Osteoblast (primary cell): ENCODE results near the gene GRB10. TPM values are rescaled to one million over a fixed set of nuclear protein-coding genes. Genes with fewer than 3 reads are reported as not detected.
"Not testable (repeated sequence)": the region's sequence is repeated elsewhere in the genome, so short reads cannot be mapped to it uniquely, and the experiment has no call there.

Experiments used
- DNase-seq: peaks from one replicate; pipeline ENCODE4 v3.0.0; 2011; ENCODE audit warnings: low spot score, mixed read lengths; ENCODE audit not compliant: insufficient read length; ENCODE audit errors: missing footprints
- H2AFZ ChIP-seq: 2 replicates; pipeline ENCODE4 v1.6.0; 2011; ENCODE audit warnings: mild to moderate bottlenecking, low read length
- H3K27ac ChIP-seq: 2 replicates; pipeline ENCODE4 v1.5.1; 2011; ENCODE audit warnings: mild to moderate bottlenecking, low read depth, low read length, moderate library complexity
- H3K27me3 ChIP-seq: 2 replicates; pipeline ENCODE4 v1.6.0; 2012; ENCODE audit warnings: mild to moderate bottlenecking, control low read depth, inconsistent platforms, low read length, moderate library complexity; ENCODE audit not compliant: insufficient read depth
- H3K36me3 ChIP-seq: 2 replicates; pipeline ENCODE4 v1.5.1; 2011; ENCODE audit warnings: mild to moderate bottlenecking, low read length, control low read depth, moderate library complexity; ENCODE audit not compliant: insufficient read depth
- H3K4me1 ChIP-seq: 2 replicates; pipeline ENCODE4 v1.5.1; 2011; ENCODE audit warnings: mild to moderate bottlenecking, low read length, control low read depth, moderate library complexity; ENCODE audit not compliant: insufficient read depth
- H3K4me2 ChIP-seq: 2 replicates; pipeline ENCODE4 v1.6.0; 2011; ENCODE audit warnings: mild to moderate bottlenecking, low read length; ENCODE audit not compliant: insufficient read depth
- H3K4me3 ChIP-seq: fragments of 200-600 bp; sonication (generic); 3 replicates; pipeline ENCODE4 v1.5.1; 2012; ENCODE audit warnings: mild to moderate bottlenecking, low read length, inconsistent platforms; ENCODE audit not compliant: insufficient read depth
- H3K79me2 ChIP-seq: 2 replicates; pipeline ENCODE4 v1.6.0; 2012; ENCODE audit warnings: mild to moderate bottlenecking, low read length, control low read depth, inconsistent platforms; ENCODE audit not compliant: insufficient read depth
- H3K9me3 ChIP-seq: 2 replicates; pipeline ENCODE4 v1.5.1; 2011; ENCODE audit warnings: low read depth, low read length, control low read depth
- H4K20me1 ChIP-seq: 2 replicates; pipeline ENCODE4 v1.6.0; 2012; ENCODE audit warnings: mild to moderate bottlenecking, low read length, control low read depth; ENCODE audit not compliant: insufficient read depth
- total RNA-seq: library from RNA; depleted of rRNA; stranded (reverse); fragments of >200 nt; gene quantifications from 2 replicates; pipeline ENCODE4 v1.2.3, GENCODE V29; 2012
- TF ChIP-seq, protein P1 (sequence below): IDR thresholded peaks from 2 replicates; pipeline ENCODE4 v1.5.1; 2011; ENCODE audit warnings: mild to moderate bottlenecking, low read depth, low read length, moderate library complexity; ENCODE audit errors: extremely low read depth

The GRB10 gene
- total RNA-seq, 1 donor = 62.6 TPM

DNA sequence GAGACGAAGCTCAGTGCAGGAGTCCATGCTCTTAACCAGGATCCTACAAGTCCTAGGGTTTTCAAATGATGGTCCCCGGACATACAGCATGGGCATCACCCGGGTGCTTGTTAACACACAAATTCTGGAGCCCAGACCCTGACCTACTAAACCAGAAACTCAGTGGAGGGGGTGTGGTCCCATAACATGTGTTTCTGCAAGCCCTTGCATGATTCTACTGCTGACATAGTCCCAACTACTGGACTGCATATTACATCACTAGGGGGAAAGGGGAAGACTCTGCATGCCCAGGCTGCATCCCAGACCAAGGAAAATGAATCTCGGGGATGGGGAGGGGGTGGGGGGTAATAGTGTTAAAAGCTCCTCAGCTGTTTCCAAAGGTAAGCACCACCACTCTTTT, 40.3 kb downstream of the GRB10 start:
- no peaks in the 10 kb centered on the region for H3K4me1 ChIP-seq
- H3K9me3 ChIP-seq = no peaks in the 10 kb centered on the region
- no peak for DNase-seq
- H2AFZ ChIP-seq = no peak overlapping the region
- no peak overlapping the region for H3K27ac ChIP-seq
- H3K4me2 ChIP-seq = no peak overlapping the region
- peaks cover 88% of the 10 kb centered on the region for H3K79me2 ChIP-seq
- H3K36me3 ChIP-seq = peaks cover 11% of the 10 kb centered on the region
- peaks cover 32% of the 10 kb centered on the region for H4K20me1 ChIP-seq
- H3K4me3 ChIP-seq = no peak overlapping the region
- no peaks in the 10 kb centered on the region for H3K27me3 ChIP-seq
- TF ChIP-seq, protein P1, sequence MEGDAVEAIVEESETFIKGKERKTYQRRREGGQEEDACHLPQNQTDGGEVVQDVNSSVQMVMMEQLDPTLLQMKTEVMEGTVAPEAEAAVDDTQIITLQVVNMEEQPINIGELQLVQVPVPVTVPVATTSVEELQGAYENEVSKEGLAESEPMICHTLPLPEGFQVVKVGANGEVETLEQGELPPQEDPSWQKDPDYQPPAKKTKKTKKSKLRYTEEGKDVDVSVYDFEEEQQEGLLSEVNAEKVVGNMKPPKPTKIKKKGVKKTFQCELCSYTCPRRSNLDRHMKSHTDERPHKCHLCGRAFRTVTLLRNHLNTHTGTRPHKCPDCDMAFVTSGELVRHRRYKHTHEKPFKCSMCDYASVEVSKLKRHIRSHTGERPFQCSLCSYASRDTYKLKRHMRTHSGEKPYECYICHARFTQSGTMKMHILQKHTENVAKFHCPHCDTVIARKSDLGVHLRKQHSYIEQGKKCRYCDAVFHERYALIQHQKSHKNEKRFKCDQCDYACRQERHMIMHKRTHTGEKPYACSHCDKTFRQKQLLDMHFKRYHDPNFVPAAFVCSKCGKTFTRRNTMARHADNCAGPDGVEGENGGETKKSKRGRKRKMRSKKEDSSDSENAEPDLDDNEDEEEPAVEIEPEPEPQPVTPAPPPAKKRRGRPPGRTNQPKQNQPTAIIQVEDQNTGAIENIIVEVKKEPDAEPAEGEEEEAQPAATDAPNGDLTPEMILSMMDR = no peak

DNA sequence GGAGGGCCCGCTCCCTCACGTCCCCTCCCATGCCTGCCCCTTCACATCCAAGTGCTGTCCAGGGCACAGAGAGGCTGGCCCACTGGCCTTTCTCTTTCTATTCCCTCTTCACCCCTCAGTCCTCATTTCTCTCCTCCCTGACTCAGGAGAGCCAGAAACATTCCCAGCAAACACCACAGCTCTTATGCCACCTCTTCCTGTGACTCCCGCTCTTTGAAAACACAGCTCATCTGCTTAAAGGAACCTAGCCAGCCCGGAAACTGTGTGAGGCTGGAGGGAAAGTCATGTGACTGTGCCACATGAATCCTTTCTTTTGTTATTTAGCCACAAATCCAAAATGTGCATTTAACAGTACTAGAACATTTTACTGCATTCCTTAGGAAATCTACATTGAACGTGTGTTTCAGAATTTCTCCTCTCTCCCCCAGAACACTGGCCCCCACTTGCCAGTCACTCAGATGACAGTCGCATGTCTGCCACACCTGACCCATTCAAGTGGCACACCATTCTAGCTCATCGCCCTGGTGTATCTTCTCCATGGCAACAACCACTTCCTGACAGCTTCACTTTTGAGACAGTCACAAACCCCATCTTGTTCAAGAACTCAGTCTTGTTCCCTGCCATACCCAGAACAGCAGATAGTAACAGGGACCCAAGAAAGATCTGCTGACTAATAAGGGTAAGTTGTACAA, 42.8 kb downstream of the GRB10 start:
- Histone ChIP-seq H3K27me3 (no peaks in the 10 kb centered on the region), H3K4me1 (no peaks in the 10 kb centered on the region), H3K9me3 (no peaks in the 10 kb centered on the region), H3K79me2 (peaks cover 90% of the 10 kb centered on the region), H3K4me3 (no peak overlapping the region), H3K4me2 (no peak overlapping the region), H4K20me1 (peaks cover 20% of the 10 kb centered on the region), H3K36me3 (peaks cover 11% of the 10 kb centered on the region), H2AFZ (no peak overlapping the region), H3K27ac (no peak overlapping the region)
- TF ChIP-seq, protein P1 = no peak
- DNase-seq = no peak

DNA sequence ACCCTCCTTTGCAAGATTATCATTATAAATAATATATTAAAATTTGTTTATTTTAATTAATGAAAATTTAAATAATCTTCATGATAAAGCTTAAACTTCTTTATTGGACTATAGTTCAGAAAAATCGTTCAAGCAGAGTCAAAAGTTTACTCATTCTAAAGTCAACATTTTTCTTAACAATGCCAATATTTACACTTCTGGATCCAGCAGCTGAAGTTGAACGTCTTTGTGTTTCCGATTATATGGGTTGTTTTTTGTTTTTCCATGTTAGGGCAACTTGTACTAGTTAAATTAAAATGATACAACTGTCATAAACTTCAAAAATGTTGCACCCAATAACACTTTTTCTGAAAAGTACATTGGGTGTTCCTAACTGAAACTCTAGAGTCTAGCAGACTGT, 43.8 kb downstream of the GRB10 start:
- H3K9me3 ChIP-seq = no peaks in the 10 kb centered on the region
- DNase-seq = no peak
- H3K79me2 ChIP-seq = peaks cover 91% of the 10 kb centered on the region
- peaks cover 5% of the 10 kb centered on the region for H3K36me3 ChIP-seq
- H3K4me2 ChIP-seq = no peak overlapping the region
- no peaks in the 10 kb centered on the region for H3K27me3 ChIP-seq
- no peak overlapping the region for H3K27ac ChIP-seq
- no peak overlapping the region for H2AFZ ChIP-seq
- no peaks in the 10 kb centered on the region for H3K4me1 ChIP-seq
- TF ChIP-seq, protein P1 = no peak
- no peak overlapping the region for H3K4me3 ChIP-seq
- H4K20me1 ChIP-seq = peaks cover 22% of the 10 kb centered on the region

DNA sequence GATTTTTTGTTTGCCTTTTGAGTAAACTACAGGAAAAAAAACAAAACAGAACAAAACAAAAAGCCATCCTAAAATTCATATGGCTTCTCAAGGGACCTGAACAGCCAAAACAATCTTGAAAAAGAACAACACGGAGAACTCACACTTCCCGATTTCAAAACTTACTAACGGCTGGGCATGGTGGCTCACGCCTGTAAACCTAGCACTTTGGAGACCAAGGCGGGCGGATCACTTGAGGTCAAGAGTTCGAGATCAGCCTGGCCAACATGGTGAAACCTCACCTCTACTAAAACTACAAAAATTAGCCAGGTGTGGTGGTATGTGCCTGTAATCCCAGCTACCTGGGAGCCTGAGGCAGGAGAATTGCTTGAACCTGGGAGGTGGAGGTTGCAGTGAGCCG, 46.9 kb downstream of the GRB10 start:
- DNase-seq, H3K27ac ChIP-seq, H3K4me1 ChIP-seq, H2AFZ ChIP-seq, H3K4me2 ChIP-seq, H3K27me3 ChIP-seq, H3K36me3 ChIP-seq, H3K9me3 ChIP-seq, H3K4me3 ChIP-seq: not testable (repeated sequence)
- Histone ChIP-seq H4K20me1 (peaks cover 21% of the 10 kb centered on the region), H3K79me2 (peaks cover 93% of the 10 kb centered on the region)
